HG03280 (cell line): ENCODE measurements around the gene PLLP.

ENCODE experiments used
- ATAC-seq: cut with Tn5 transposase; IDR thresholded peaks from one replicate; pipeline ENCODE4 v1.9.1; 2021; ENCODE audit warnings: mild to moderate bottlenecking, moderate library complexity; ENCODE audit not compliant: unreplicated experiment

The PLLP gene, protein sequence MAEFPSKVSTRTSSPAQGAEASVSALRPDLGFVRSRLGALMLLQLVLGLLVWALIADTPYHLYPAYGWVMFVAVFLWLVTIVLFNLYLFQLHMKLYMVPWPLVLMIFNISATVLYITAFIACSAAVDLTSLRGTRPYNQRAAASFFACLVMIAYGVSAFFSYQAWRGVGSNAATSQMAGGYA

DNA sequence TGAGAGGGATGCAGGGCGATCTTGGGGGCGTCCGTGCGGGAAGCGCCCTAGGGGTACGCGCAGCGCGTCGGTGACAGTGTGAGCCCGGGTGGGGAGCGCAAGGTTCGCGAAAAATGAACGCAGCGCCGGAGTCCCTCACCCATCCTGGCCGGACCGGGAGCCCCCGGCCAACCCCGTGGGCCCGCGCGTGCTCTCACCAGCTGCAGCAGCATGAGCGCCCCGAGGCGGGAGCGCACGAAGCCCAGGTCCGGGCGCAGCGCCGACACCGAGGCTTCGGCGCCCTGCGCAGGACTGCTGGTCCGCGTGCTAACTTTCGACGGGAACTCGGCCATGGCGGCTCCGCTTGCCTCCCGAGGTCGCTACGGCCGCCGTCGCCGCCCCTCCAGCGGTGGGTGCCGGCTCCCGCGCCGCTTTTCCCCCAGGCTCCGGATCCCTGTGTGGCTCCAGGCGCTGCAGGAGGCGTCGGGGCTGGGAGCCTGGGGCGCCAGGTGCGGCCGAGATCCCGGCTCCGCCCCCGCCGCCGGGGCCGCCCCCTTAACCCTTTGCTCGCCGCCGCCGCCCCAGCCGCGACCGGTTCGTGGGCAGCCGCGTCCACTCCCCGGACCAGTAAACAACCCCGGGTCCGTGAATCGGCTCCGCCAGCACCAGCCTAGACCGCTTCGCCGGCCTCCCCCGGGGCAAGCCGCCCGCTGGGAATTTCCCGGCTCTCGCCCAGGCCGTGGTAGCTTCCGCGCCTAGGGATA lies at the start of gene PLLP:
Gene PLLP (minus strand): TSS at position 464 of the 743 bp plus-strand sequence. CDS start 132 bp downstream, at position 332.
- ATAC-seq = no peak

GRCh38 chr16:57333402-57333801 lies 48.9 kb upstream of the PLLP start:
- no peak for ATAC-seq

DNA sequence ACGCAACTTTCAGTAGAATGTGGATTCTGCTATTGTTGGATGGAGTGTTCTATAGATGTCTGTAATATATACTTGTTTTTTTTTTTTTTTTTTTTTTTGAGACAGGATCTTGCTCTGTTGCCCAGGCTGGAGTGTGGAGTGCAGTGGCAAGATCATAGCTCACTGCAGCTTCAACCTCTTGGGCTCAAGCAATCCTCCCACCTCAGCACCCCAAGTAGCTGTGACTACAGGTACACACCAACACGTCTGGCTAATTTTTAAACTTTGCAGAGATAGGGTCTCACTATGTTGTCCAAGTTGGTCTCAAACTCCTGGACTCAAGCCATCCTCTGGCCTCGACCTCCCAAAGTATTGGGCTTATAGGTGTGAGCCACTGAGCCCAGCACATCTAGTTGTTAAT lies 46.9 kb upstream of the PLLP start:
- no peak for ATAC-seq

DNA sequence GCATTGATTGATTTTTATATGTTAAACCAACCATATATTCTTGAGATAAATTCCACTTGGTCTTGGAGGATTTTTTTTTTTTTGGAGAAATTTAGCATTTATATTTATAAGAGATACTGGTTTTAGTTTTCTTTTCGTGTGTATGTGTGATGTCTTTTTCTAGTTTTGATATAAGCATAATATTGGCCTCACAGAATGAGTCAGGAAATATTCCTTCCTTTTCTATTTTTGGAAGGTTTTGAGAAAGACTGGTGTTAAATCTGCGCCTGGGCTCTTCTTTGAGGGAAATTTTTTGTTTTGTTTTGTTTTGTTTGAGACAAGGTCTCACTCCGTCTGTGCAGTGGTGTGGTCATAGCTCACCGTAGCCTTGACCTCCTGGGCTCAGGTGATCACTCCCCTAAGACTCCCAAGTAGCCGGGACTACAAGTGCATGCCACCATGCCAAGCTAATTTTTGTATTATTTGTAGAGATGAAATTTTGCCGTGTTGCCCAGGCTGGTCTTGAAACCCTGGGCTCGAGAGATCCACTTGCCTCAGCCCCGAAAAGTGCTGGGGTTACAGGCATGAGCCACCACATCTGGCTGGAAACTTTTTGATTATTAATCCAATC lies 45.4 kb upstream of the PLLP start:
- ATAC-seq = no peak

DNA sequence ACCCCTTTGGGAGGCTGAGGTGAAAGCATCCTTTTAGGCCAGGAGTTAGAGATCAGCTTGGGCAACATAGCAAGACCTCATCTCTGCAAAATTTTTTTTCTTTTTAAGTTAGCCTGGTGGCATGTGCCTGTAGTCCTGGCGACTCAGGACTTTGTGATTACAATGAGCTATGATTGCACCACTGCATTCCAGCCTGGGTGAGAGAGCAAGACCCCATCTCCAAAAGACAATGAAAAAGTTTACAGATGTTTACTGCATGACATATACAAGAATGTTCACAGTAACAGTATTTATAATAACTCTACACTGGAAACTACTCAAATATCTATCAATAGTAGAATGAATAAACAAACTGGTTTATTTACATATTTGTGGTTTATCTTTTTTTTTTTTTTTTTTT lies 41.0 kb upstream of the PLLP start:
- ATAC-seq = no peak

DNA sequence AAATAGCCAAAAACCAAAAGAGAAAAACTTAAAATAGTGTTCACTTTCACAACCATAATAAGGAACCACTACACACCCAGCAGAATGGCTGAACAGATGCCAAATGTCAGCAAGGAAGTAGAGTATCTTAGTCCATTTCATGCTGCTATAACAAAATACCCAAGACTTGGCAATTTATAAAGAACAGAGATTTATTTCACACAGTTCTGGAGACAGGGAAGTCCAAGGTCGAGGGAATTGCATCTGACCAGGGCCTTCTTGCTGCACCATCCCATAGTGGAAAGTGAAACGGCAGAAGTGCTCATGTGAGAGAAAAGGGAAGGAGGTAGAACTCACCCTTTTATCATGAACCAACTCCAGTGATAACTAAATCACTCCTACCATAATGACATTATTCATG lies 40.3 kb upstream of the PLLP start:
- no peak for ATAC-seq

DNA sequence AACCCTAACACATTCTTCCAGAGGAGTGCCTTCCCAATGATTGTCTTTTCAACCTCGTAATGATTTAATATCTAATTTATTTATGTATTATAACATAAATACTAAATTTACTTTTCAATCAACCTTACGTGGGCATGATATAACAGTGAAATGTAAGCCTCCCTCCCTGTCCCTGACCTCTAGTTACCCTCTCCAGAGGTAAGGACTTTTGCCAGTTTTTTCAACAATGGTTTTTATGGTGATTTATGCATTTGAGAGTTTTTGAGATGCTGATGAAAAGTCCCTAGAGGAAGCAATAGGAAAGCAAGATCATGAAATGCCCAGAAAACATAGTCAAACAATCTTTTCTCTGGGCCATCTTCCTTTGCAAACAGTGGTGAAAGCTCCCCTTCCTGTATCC lies 35.2 kb upstream of the PLLP start:
- ATAC-seq = no peak

GRCh38 chr16:57318240-57318970 lies 33.9 kb upstream of the PLLP start:
- ATAC-seq = no peak

GRCh38 chr16:57316390-57317017 lies 32.0 kb upstream of the PLLP start:
- no peak for ATAC-seq

- ATAC-seq = no peak
Measured at GRCh38 chr16:57315416-57315815, 30.9 kb upstream of the PLLP start.

- ATAC-seq = no peak
Measured at GRCh38 chr16:57314161-57314785, 29.8 kb upstream of the PLLP start.

DNA sequence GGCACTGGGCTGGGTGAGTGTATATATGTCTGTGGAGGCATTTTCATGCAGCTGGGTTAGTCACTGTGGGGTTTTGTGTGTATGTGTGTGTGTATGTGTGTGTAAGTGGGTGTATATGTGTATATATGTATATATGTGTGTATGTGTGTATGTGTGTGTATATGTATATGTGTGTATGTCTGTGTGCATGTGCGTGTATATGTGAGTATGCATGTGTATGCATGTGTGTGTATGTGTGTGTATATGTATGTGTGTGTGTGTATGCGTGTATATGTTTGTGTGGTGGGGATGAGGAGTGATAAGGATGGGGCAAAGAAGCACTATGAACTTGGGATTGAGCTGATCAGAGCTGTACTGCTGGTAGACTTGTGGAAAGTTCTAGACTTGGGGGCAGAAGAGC lies 29.0 kb upstream of the PLLP start:
- no peak for ATAC-seq

DNA sequence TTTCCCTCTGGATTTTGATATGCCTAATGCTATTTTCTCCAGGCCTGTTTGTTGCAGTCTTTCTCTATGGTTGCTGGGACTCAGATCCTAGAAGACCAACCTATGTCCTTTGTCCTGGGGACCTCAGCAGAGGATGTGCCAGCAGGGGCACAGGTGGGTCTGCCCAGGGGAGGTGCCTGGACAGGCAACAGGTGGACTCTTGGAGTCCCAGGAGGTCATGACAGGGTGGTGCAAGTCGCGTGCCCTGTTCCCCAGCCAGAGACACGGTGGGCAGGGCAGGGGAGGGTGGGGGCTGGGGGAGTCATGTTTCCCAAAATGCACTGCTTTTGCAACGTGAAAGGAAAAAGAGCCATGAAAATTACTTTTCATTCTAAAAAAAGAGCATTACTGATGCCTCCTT lies 26.3 kb upstream of the PLLP start:
- no peak for ATAC-seq

DNA sequence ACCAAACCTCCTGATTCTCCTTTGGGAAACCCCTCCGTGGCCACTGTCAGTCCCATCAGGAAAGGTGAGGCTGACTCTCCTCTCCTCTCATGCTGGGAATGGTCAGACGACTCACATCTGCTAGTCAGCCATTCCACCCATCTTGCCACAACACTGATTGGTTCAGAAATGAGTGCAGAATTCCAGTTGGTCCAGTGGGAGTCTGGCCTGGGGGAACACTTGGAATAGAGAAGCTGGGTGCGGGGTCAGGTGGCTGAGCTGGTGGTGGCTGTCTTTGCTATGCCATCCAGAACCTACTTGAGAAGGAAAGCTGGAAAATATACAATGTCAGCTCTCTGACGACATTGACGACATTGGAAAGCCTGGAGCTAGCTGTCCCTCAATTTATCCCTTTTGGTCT lies 23.6 kb upstream of the PLLP start:
- ATAC-seq = no peak

DNA sequence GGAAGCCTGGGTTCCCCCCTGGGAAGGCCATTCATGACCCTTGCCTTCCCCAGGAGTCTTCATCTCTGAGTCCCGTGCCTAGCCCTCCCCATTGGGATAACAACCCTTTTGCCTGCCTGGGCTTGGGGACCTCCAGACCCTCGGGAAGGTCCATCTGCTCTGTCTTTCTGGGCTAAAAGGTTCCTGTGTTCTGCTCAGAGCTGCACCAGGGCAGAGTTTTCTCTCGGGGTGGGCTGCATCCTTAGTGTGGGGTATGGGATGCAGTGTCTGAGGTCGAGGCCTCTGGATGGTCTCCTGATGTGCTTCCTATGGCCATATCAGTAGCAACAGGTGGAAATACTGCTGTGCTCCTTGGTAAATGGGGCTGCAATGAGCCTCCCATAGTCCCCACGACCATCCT lies 22.9 kb upstream of the PLLP start:
- no peak for ATAC-seq

- no peak for ATAC-seq
Measured at GRCh38 chr16:57306676-57307341, 22.3 kb upstream of the PLLP start.

DNA sequence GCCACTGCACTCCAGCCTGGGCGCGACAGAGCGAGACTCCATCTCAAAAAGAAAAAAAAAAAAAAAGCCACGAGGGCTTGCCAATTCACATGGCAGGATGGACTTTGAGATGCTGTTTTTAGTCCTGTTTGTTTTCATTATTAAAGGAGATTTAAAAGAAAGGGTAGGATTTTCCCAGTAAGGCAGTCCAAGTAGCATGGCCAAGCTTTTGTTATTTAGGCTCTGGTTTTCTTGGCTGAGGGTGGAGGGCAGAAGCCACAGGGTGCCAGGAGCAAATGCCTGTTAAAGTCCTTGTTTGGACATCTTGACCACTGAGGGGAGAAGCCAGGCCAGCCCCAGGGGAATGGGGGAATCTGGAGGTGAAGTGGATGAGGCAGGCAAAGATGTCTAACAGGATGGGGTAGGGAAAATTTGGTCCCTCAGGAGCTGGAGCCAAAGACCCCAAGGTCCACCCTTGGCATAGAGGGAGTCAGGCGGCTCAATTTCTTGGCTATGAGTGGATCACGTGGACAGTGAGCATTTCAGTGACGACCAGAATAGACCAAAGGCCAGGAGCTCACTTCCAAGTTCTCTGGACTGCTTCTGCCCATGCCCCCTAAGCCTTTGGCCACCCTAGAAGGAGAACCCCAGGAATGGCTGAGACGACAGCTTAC lies 20.8 kb upstream of the PLLP start:
- ATAC-seq = no peak

DNA sequence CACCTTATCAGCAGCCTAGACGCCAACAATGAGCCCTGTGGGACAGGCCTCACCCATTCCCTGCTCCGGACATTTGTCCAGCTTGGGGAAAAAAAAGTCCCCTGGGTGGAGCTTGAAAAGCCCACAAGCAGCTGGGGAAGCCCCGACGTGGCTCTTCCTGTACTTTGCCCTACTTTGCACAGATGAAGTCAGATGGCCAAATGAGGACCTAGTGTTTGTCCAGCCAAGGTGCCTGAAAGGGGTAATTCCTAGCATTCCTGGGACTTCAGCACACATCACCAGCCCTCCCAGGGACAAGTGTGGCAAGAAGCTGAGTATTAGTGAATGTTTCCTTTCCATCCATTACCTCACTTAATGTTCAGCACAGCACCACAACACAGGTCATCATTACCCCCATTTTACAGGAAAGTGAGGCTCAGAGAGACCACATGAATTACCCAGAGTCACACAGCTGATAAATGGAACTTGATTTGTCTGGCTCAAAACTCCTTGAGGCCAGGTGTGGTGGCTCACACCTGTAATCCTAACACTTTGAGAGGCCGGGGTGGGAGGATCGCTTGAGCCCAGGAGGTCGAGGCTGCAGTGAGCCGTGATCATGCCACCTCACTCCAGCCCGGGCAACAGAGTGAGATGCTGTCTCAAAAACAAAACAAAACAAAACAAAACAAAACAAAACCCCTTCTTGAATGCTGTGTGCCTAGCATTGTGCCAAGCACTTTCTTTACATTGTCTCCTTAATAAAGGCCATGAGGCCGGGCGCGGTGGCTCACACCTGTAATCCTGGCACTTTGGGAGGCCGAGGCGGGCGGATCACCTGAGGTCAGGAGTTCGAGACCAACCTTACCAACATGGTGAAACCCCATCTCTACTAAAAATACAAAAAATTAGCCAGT lies 19.9 kb upstream of the PLLP start:
- ATAC-seq = no peak

DNA sequence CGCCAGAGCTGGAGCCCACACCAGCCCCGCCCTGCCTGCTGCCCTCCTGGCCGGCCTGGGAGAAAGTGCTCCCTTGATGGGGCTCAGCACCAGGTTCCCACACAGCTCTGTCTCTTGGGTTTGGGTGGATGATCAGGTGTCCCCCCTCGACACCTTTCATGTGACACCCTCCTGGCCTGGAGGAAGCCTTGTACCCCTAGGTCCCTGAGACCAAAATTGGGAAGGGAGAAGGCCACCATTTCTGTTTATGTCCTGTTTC lies 19.4 kb upstream of the PLLP start:
- no peak for ATAC-seq
